ENCODE data around the gene GHR. TPM values are rescaled to one million over a fixed set of nuclear protein-coding genes. Genes with fewer than 3 reads are reported as not detected.

The GHR gene
- total RNA-seq, 4 donors from 2014 or later = 1.8 to 12.4 (median 3.7) TPM

DNA sequence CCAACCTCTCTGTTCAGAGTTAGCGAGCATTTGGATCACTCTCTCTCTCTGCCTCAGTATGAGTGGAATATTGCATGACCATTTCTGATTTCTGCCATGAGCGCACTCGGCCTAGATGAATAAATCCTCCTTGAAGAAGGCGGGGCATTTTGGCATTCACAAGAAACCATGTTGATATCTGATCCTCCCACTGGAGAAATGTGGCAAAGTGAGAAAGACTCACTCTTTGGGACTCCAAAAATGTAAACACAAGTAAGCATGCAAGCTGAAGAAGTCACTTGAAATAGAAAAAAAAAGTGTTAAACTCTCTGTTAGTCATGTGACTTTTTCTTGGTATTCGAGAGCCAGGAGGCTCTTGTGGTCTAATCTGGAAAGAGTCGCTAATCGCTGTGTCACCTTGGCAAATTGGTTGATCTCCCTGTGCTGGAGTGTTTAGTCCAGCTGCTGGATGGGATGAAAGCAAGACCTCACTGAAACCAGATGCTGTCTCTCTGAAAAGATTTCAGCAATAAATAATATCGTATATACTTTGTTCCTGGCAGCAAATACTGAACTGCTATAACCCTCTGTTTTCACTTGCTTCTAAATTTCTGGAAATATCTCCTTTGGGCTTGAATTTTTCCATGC, 95.5 kb downstream of the GHR start:
- no peak for DNase-seq
- Histone ChIP-seq H3K27ac (peak overlapping the region in 1 of 4 donors; percentile 18), H3K4me1 (no peaks in the 10 kb centered on the region), H3K9me3 (no peaks in the 10 kb centered on the region), H3K36me3 (no peaks in the 10 kb centered on the region), H3K4me3 (no peak overlapping the region), H3K27me3 (no peaks in the 10 kb centered on the region)
- TF ChIP-seq, protein P1, sequence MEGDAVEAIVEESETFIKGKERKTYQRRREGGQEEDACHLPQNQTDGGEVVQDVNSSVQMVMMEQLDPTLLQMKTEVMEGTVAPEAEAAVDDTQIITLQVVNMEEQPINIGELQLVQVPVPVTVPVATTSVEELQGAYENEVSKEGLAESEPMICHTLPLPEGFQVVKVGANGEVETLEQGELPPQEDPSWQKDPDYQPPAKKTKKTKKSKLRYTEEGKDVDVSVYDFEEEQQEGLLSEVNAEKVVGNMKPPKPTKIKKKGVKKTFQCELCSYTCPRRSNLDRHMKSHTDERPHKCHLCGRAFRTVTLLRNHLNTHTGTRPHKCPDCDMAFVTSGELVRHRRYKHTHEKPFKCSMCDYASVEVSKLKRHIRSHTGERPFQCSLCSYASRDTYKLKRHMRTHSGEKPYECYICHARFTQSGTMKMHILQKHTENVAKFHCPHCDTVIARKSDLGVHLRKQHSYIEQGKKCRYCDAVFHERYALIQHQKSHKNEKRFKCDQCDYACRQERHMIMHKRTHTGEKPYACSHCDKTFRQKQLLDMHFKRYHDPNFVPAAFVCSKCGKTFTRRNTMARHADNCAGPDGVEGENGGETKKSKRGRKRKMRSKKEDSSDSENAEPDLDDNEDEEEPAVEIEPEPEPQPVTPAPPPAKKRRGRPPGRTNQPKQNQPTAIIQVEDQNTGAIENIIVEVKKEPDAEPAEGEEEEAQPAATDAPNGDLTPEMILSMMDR (IDR thresholded peaks at IDR 0.05) = no peak
- no peak for TF ChIP-seq POLR2A (IDR thresholded peaks at IDR 0.05)

GRCh38 chr5:42520203-42520602, 97.0 kb downstream of the GHR start:
- no peaks in the 10 kb centered on the region for H3K9me3 ChIP-seq
- H3K27ac ChIP-seq = no peak overlapping the region
- DNase-seq = no peak
- no peak overlapping the region for H3K4me3 ChIP-seq
- no peaks in the 10 kb centered on the region for H3K36me3 ChIP-seq
- no peaks in the 10 kb centered on the region for H3K4me1 ChIP-seq
- no peaks in the 10 kb centered on the region for H3K27me3 ChIP-seq
- TF ChIP-seq, protein P1 (IDR thresholded peaks at IDR 0.05) = no peak
- TF ChIP-seq POLR2A (IDR thresholded peaks at IDR 0.05) = no peak

GRCh38 chr5:42520957-42521356, 97.7 kb downstream of the GHR start:
- Histone ChIP-seq H3K9me3 (no peaks in the 10 kb centered on the region), H3K27ac (no peak overlapping the region), H3K36me3 (no peaks in the 10 kb centered on the region), H3K4me3 (no peak overlapping the region), H3K4me1 (no peaks in the 10 kb centered on the region), H3K27me3 (no peaks in the 10 kb centered on the region)
- no peak for DNase-seq
- TF ChIP-seq, protein P1 (IDR thresholded peaks at IDR 0.05) = no peak

GRCh38 chr5:42521406-42521805, 98.2 kb downstream of the GHR start:
- Histone ChIP-seq H3K27ac (no peak overlapping the region), H3K36me3 (no peaks in the 10 kb centered on the region), H3K4me1 (no peaks in the 10 kb centered on the region), H3K9me3 (no peaks in the 10 kb centered on the region), H3K4me3 (no peak overlapping the region), H3K27me3 (no peaks in the 10 kb centered on the region)
- TF ChIP-seq POLR2A (IDR thresholded peaks at IDR 0.05) = no peak
- TF ChIP-seq, protein P1 (IDR thresholded peaks at IDR 0.05) = no peak
- DNase-seq = no peak

DNA sequence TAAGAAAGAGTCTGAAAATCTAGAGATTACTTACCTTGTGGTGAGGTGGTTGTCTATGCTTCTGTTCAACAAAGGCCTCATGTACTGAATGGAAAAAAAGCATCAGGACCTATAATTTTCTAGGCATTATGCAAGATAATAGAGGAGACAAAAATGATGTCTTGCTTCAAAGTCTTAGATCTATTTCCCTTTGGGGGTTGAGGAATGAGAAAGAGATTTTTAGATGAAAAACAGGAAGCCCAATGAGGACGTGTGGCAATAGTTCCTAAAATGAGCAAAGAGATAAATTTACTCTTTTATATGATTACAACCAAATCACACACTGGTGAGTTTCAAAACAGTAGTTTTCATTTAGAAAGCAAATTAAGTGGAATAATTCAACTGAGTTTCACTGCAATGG, 99.5 kb downstream of the GHR start:
- H3K4me3 ChIP-seq = no peak overlapping the region
- TF ChIP-seq, protein P1 (IDR thresholded peaks at IDR 0.05) = no peak
- no peak for TF ChIP-seq POLR2A (IDR thresholded peaks at IDR 0.05)
- DNase-seq = no peak
- no peaks in the 10 kb centered on the region for H3K9me3 ChIP-seq
- no peaks in the 10 kb centered on the region for H3K27me3 ChIP-seq
- no peaks in the 10 kb centered on the region for H3K4me1 ChIP-seq
- H3K36me3 ChIP-seq = no peaks in the 10 kb centered on the region
- no peak overlapping the region for H3K27ac ChIP-seq

DNA sequence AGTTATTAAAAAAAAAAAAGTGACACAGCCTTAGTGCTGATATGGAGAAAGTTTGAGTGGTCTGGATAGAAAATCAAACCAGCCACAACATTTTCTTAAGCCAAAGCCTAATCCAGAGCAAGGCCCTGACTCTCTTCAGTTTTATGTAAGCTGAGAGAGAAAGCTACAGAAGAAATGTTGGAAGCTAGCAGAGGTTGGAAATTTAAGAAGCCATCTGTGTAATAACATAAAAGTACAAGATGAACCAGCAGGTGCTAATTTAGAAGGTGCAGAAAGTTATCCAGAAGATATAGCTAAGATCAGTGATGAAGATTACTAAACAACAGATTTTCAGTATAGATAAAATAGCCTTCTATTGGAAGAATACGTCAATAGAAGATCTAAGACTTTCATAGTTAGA, 102.9 kb downstream of the GHR start:
- H3K27me3 ChIP-seq = no peaks in the 10 kb centered on the region
- H3K9me3 ChIP-seq = no peaks in the 10 kb centered on the region
- H3K27ac ChIP-seq = no peak overlapping the region
- no peak for TF ChIP-seq POLR2A (IDR thresholded peaks at IDR 0.05)
- TF ChIP-seq, protein P1 (IDR thresholded peaks at IDR 0.05) = no peak
- no peak overlapping the region for H3K4me3 ChIP-seq
- DNase-seq = no peak
- H3K4me1 ChIP-seq = no peaks in the 10 kb centered on the region
- H3K36me3 ChIP-seq = no peaks in the 10 kb centered on the region
